GM10847 (cell line): ENCODE data around the gene CLCN3.

Source experiments
- POLR2A ChIP-seq: IDR thresholded peaks from 2 replicates; pipeline ENCODE4 v1.6.1; 2011; ENCODE audit not compliant: insufficient read length; ENCODE audit errors: extremely low read depth

CLCN3 gene

DNA sequence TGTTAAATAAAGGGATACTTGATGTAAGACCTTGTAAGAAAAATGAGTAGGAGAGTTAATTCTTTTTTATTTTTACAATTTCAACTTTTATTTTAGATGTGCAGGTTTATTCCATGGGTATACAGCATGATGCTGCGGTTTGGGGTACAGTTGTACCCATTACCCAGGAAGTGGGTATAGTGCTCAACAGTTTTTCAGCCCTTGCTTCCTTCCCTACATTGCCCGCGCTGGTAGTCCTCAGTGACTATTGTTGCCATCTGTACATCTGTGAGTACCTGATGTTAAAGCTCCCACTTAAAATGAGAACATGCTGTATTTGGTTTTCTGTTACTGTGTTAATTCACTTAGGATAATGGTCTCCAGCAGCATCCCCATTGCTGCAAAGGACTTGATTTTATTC lies 9.7 kb downstream of the CLCN3 start:
- no peak for TF ChIP-seq POLR2A

GRCh38 chr4:169632896-169633295 lies 12.5 kb downstream of the CLCN3 start:
- TF ChIP-seq POLR2A, result no peak

- no peak for TF ChIP-seq POLR2A
Observed at GRCh38 chr4:169634975-169635374, 14.6 kb downstream of the CLCN3 start.

- no peak for TF ChIP-seq POLR2A
Observed at GRCh38 chr4:169640261-169640870, 20.0 kb downstream of the CLCN3 start.

DNA sequence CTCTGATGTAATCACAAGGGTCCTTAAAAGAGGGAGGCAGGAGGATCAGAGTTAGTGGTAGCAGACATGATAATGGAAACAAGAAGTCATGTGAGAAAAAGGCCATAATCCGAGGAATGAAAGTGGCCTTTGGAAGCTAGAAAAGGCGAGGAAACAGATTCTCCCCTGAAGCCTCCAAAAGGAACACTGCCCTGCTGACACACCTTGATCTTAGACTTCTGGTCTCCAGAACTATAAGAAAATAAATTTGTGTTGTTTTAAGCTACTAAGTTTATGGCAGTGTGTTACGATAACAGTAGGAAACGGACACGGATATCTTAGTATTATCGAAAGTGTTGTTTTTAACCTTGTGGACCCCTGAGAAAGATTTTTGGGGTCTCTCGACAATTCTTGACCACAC lies 24.4 kb downstream of the CLCN3 start:
- TF ChIP-seq POLR2A, result no peak

DNA sequence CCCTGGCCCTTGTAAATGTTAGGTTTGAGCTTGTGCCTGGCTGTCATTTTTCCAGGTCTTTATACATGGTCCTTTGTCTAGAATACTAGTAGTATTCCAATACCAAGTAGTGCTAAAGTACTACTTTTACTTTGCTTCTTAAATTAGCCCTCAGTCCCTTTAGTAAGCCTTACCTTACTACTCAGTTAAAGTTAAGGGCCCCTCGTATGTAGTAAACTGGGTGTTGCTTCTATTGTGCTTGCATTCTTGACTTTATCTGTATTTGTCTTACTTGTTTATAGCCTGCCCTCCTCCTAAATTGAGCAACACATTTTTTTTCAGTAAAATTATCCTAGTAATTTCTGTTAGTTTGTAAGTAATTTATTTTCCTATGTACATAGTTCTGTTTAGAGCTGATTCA lies 25.2 kb downstream of the CLCN3 start:
- no peak for TF ChIP-seq POLR2A

GRCh38 chr4:169649545-169650226 lies 29.3 kb downstream of the CLCN3 start:
- no peak for TF ChIP-seq POLR2A

GRCh38 chr4:169650227-169650936 lies 30.0 kb downstream of the CLCN3 start:
- no peak for TF ChIP-seq POLR2A

DNA sequence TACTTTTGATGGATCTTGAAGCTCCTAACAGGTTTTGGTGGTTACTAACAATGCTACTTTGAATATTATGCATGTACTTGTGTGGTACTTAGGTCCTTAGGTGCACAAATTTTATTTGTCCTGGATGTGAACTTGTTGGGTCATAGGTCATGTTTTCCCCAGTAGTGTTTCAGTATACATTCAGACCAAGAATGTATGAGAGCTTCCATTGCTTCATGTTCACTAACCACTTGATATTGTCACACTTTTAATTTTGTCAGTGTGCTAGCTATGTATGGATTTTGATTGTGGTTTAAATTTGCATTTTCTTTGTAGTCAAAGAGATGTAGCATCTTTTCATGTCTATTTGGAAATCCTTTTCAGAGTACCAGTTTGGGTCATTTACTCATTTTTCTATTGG lies 32.2 kb downstream of the CLCN3 start:
- TF ChIP-seq POLR2A, result no peak

- no peak for TF ChIP-seq POLR2A
Observed at GRCh38 chr4:169655401-169655800, 35.0 kb downstream of the CLCN3 start.

DNA sequence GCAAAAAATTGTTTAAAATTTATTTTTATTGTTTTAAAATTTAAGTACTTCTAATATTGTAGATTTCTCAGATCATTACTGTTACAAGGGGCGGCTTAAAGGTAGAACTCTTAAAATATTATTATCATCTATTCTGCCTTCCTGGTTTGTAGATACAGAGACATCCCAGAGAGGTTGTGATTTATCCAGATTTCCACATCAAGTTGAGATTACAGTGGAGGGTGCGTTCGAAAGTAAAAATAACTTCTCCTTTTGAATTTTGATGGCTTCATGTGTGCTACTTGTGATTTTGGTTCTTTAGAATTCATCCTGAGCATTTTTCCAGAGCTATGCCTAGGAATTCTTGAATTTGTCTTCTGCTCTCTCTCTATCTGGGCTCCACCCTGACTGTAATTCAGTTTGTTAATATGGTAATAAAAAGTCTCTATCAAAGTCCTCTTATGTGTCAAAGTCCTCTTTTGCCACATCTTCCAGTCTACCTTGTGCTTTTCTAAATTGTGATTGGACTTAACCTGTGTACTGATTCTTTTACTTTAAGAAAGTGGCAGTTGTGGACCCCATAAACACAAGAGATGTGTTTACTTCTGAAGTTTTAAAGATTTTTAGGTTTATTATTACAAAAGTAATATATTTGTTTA lies 37.2 kb downstream of the CLCN3 start:
- no peak for TF ChIP-seq POLR2A

DNA sequence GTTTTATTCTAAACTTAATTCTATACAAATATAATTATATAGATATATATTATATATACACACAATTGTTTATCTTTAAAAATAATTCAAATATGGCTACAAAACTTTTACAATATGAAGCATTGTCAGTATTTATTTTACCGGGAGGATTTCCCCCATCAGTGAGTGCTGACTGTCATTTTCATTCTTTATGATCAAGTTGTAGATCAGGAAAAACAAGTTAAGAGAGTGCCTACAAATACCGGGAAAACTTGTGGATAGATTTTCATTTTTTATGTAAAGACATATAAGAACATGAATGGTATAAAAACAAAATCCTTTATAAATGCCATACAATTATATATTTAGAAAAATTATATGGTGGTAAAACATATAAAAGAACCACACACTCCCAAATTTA lies 37.8 kb downstream of the CLCN3 start:
- no peak for TF ChIP-seq POLR2A

GRCh38 chr4:169658975-169659715 lies 38.8 kb downstream of the CLCN3 start:
- no peak for TF ChIP-seq POLR2A

- no peak for TF ChIP-seq POLR2A
Observed at GRCh38 chr4:169659716-169660670, 39.6 kb downstream of the CLCN3 start.

DNA sequence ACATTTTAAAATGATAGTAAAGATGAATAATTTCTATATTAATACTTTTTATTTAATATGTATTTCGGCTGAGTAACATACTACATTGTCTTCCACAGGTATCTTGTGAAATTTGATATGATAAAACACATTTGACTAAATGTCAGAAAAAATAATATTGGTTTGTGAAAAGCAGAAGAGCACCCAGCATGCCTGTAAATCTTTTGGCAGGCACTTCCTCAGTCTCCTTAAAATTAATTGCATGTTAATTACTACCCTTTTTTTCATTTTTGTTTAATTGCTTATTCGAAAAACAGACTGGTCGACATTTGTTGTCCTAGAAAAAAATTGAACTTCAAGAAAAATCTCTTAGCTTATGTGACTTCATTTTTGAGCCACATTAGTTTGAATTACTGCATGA lies 40.6 kb downstream of the CLCN3 start:
- no peak for TF ChIP-seq POLR2A

DNA sequence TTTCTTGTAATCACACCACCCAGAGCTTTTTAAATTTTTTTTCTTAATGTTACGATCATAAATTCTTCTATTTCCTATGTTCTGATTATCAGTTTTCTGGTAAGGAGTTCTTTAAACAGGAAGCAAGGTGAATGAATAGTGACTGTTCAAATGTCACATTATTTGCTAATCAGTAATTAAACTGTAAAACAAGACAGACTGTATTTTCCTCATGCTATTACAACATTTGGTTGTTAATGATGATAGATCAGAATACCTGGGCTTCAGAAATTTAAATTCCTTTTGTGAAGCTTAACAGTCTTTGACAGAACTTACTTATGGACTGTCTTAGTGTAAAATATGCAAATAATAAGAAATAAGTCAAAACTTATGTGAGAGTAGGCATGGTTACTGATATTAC lies 41.4 kb downstream of the CLCN3 start:
- TF ChIP-seq POLR2A, result no peak
